ENCODE data around the gene TYR.

TYR gene

GRCh38 chr11:89175796-89176195 lies 1.9 kb upstream of the TYR start:
- TF ChIP-seq, protein P1, sequence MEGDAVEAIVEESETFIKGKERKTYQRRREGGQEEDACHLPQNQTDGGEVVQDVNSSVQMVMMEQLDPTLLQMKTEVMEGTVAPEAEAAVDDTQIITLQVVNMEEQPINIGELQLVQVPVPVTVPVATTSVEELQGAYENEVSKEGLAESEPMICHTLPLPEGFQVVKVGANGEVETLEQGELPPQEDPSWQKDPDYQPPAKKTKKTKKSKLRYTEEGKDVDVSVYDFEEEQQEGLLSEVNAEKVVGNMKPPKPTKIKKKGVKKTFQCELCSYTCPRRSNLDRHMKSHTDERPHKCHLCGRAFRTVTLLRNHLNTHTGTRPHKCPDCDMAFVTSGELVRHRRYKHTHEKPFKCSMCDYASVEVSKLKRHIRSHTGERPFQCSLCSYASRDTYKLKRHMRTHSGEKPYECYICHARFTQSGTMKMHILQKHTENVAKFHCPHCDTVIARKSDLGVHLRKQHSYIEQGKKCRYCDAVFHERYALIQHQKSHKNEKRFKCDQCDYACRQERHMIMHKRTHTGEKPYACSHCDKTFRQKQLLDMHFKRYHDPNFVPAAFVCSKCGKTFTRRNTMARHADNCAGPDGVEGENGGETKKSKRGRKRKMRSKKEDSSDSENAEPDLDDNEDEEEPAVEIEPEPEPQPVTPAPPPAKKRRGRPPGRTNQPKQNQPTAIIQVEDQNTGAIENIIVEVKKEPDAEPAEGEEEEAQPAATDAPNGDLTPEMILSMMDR (IDR thresholded peaks at IDR 0.05; ENCODE audit: insufficient read depth, low read depth, low read length, missing control alignments): no peak
- no peak for DNase-seq (ENCODE audit: low read depth)
- no peak overlapping the region for H3K4me3 ChIP-seq (ENCODE audit: low read length)

DNA sequence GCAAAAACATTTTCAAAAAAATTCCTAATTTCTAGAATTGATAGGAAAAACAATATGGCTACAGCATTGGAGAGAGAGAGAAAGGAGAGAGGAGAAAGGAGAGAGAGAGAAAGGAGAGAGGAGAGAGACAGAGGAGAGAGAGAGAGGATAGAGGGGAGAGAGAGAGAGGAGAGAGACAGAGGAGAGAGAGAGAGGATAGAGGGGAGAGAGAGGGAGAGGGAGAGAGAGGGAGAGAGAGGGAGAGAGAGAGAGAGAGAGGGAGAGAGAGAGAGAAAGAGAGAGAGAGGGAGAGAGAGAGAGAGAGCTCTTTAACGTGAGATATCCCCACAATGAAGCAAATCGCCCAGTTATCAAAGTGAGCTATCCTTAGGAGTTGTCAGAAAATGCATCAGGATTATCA lies 737 bp upstream of the TYR start:
- TF ChIP-seq, protein P1 (IDR thresholded peaks at IDR 0.05; ENCODE audit: insufficient read depth, low read depth, low read length, missing control alignments): no peak
- no peak for DNase-seq (ENCODE audit: low read depth)
- H3K4me3 ChIP-seq (ENCODE audit: low read length): no peak overlapping the region

DNA sequence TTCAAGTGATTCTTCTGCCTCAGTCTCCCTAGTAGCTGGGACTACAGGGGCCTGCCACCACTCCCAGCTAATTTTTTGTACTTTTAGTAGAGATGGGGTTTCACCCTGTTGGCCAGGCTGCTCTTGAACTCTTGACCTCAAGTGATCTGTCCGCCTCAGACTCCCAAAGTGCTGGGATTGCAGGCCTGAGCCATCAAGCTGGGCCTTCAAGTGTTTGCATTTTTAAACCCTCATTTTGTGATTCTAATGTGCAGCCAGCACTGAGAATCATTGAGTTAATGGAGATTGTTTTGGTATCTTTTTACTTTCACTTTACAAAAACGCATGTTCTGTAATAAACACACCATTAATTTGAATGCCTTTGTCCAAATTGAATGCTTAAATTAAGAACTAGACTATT lies 3.4 kb downstream of the TYR start:
- no peak overlapping the region for H3K4me3 ChIP-seq (ENCODE audit: low read length)
- TF ChIP-seq, protein P1 (IDR thresholded peaks at IDR 0.05; ENCODE audit: insufficient read depth, low read depth, low read length, missing control alignments): no peak
- no peak for DNase-seq (ENCODE audit: low read depth)

DNA sequence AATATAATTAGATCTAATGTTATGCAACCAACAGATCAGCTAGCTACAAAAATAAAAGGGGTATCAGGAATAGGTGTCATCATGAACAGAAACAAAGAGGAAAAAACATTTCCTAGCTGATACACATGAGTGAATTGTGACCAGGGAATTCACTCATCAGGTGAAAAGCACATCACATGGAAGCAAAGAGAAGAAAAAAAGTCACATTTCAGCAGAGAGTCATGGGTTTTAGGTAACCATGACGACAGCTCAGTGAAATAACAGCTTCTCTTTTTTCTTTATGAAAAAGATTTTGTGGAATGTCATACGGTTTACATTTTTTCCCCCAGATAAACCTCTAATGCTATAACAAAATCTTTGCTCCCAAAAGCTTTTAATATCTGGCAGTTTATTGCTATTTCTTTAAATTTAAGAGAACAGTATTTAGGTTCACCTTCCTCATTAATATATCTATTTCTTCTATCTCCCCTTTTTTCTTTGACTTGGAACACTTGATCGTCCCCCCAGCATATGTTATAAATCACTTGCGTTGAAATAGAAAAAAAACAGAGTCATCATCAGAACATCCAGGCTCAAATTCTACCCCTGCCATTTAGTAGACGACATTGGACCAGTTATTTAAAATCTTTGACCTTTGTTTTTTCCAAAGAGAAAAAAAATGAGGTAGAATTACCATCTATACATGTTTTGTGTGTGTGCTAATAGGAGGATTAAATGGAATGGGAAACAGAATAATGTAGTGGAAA lies 5.3 kb downstream of the TYR start:
- TF ChIP-seq, protein P1 (IDR thresholded peaks at IDR 0.05; ENCODE audit: insufficient read depth, low read depth, low read length, missing control alignments): no peak
- no peak for DNase-seq (ENCODE audit: low read depth)
- no peak overlapping the region for H3K4me3 ChIP-seq (ENCODE audit: low read length)

GRCh38 chr11:89184021-89184420 lies 6.3 kb downstream of the TYR start:
- TF ChIP-seq, protein P1 (IDR thresholded peaks at IDR 0.05; ENCODE audit: insufficient read depth, low read depth, low read length, missing control alignments): no peak
- no peak for DNase-seq (ENCODE audit: low read depth)
- no peak overlapping the region for H3K4me3 ChIP-seq (ENCODE audit: low read length)

GRCh38 chr11:89189776-89190175 lies 12.1 kb downstream of the TYR start:
- H3K4me3 ChIP-seq (ENCODE audit: low read length): no peak overlapping the region
- TF ChIP-seq, protein P1 (IDR thresholded peaks at IDR 0.05; ENCODE audit: insufficient read depth, low read depth, low read length, missing control alignments): no peak
- no peak for DNase-seq (ENCODE audit: low read depth)

DNA sequence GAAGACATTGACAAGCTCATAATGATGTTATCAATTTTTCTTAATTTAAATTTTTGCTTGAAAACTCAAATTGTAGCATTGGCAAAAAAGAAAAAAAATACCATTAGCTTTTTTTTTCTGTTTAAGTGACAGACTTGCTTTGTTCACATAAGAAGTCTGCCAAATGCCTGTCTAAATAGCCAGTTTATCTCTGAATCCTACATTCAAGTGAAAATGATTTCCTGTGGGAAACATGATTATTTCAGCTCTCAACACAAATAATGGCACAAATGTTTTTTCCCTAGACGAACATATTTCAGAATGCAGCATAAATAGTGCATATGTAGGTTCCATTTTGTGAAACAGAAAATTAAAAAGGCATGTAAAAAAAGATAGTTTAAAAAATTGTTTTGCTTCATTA lies 23.5 kb downstream of the TYR start:
- TF ChIP-seq, protein P1 (IDR thresholded peaks at IDR 0.05; ENCODE audit: insufficient read depth, low read depth, low read length, missing control alignments): no peak
- H3K4me3 ChIP-seq (ENCODE audit: low read length): no peak overlapping the region
- no peak for DNase-seq (ENCODE audit: low read depth)

Data from epithelial cell of esophagus (primary cell).